Measurements from ENCODE around the gene FAM187B. TPM values are rescaled to one million over a fixed set of nuclear protein-coding genes. Genes with fewer than 3 reads are reported as not detected.

Gene FAM187B
- total and polyA plus RNA-seq, 2 experiments from 2014 or later: 0.23 TPM; not detected in 1

- peaks cover 8% of the 10 kb centered on the region for H3K9me3 Mint-ChIP-seq
- Histone ChIP-seq H3K27me3 (ENCODE audit: insufficient read depth) (no peaks in the 10 kb centered on the region), H3K9me2 (ENCODE audit: insufficient read depth) (no peaks in the 10 kb centered on the region; the same call in 1 of the 2 replicates), H3F3A (replicated peaks; ENCODE audit: low read depth) (no peaks in the 10 kb centered on the region), H2AFZ (no peak overlapping the region), H3K79me2 (replicated peaks; ENCODE audit: insufficient read depth) (no peaks in the 10 kb centered on the region), H3K4me1 (ENCODE audit: insufficient read depth) (0 out of 2 replicates have a peak, but pooled peaks cover 5% of the 10 kb centered on the region), H3K36me3 (ENCODE audit: insufficient read depth) (no peaks in the 10 kb centered on the region), H3K4me3 (no peak overlapping the region), H3K4me2 (no peak overlapping the region), H3K27ac (ENCODE audit: low read depth) (no peak overlapping the region), H4K20me1 (replicated peaks; ENCODE audit: insufficient read depth) (no peaks in the 10 kb centered on the region)
- no peak overlapping the region for H3K4me3 Mint-ChIP-seq
- peaks cover 2% of the 10 kb centered on the region; the same call in 2 of the 3 replicates for H3K36me3 Mint-ChIP-seq (ENCODE audit: low read depth)
- no peak overlapping the region for H3K27ac Mint-ChIP-seq
- TF ChIP-seq EZH2phosphoT487 (IDR thresholded peaks at IDR 0.05; ENCODE audit: unreplicated experiment) (no peak), ZNF331 (CRISPR knock-in tag; IDR thresholded peaks at IDR 0.05; ENCODE audit: low read depth) (no peak), NANOG (IDR thresholded peaks at IDR 0.05; ENCODE audit: borderline replicate concordance) (no peak), STAT1 (IDR thresholded peaks at IDR 0.05; ENCODE audit: unreplicated experiment) (no peak)
- peaks cover 5% of the 10 kb centered on the region for H3K27me3 Mint-ChIP-seq (ENCODE audit: insufficient read depth, low read depth, poor library complexity)
- ATAC-seq (no peak), DNase-seq (ENCODE audit: low spot score) (no peak)
- peaks cover 5% of the 10 kb centered on the region; the same call in 1 of the 3 replicates for H3K4me1 Mint-ChIP-seq
Measured at GRCh38 chr19:35177377-35178274, 50.9 kb downstream of the FAM187B start.

- H2AFZ ChIP-seq: no peak overlapping the region
- no peak overlapping the region for H3K4me2 ChIP-seq
- no peaks in the 10 kb centered on the region for H3K79me2 ChIP-seq (replicated peaks; ENCODE audit: insufficient read depth)
- TF ChIP-seq ZNF331 (CRISPR knock-in tag; IDR thresholded peaks at IDR 0.05; ENCODE audit: low read depth) (no peak), CREB1 (CRISPR knock-in tag; IDR thresholded peaks at IDR 0.05; ENCODE audit: low read depth) (no peak), NANOG (IDR thresholded peaks at IDR 0.05; ENCODE audit: borderline replicate concordance) (no peak), ZNF462 (CRISPR knock-in tag; IDR thresholded peaks at IDR 0.05) (no peak), ETS1 (IDR thresholded peaks at IDR 0.05) (no peak), JUNB (IDR thresholded peaks at IDR 0.05; ENCODE audit: unreplicated experiment) (no peak), EZH2 (IDR thresholded peaks at IDR 0.05; ENCODE audit: low read depth, unreplicated experiment) (no peak), POLR2AphosphoS5 (IDR thresholded peaks at IDR 0.05; ENCODE audit: low read depth) (no peak), STAT1 (IDR thresholded peaks at IDR 0.05; ENCODE audit: unreplicated experiment) (no peak), ZNF114 (CRISPR knock-in tag; IDR thresholded peaks at IDR 0.05) (no peak), EZH2phosphoT487 (IDR thresholded peaks at IDR 0.05; ENCODE audit: unreplicated experiment) (no peak)
Measured at GRCh38 chr19:35176181-35176570, 52.4 kb downstream of the FAM187B start.

More at GRCh38 chr19:35176181-35176570, 52.4 kb downstream of the FAM187B start:
- H3K4me3 Mint-ChIP-seq: no peak overlapping the region
- Histone ChIP-seq H3K4me3 (no peak overlapping the region), H4K20me1 (replicated peaks; ENCODE audit: insufficient read depth) (no peaks in the 10 kb centered on the region), H3K4me1 (ENCODE audit: insufficient read depth) (0 out of 2 replicates have a peak, but pooled peaks cover 5% of the 10 kb centered on the region), H3K9me2 (ENCODE audit: insufficient read depth) (no peaks in the 10 kb centered on the region; the same call in 1 of the 2 replicates), H3K36me3 (ENCODE audit: insufficient read depth) (0 out of 2 replicates have a peak, but pooled peaks cover 9% of the 10 kb centered on the region), H3K27ac (ENCODE audit: low read depth) (no peak overlapping the region), H3F3A (replicated peaks; ENCODE audit: low read depth) (no peaks in the 10 kb centered on the region), H3K27me3 (ENCODE audit: insufficient read depth) (no peaks in the 10 kb centered on the region)
- peaks cover 5% of the 10 kb centered on the region; the same call in 1 of the 3 replicates for H3K4me1 Mint-ChIP-seq
- no peak overlapping the region for H3K27ac Mint-ChIP-seq
- H3K36me3 Mint-ChIP-seq (ENCODE audit: low read depth): peaks cover 12% of the 10 kb centered on the region
- peaks cover 8% of the 10 kb centered on the region for H3K9me3 Mint-ChIP-seq
- DNase-seq (ENCODE audit: low spot score) (no peak), ATAC-seq (no peak)
- peaks cover 5% of the 10 kb centered on the region for H3K27me3 Mint-ChIP-seq (ENCODE audit: insufficient read depth, low read depth, poor library complexity)
